B cell (primary cell): ENCODE data around the gene ABI3BP. TPM values are rescaled to one million over a fixed set of nuclear protein-coding genes. Genes with fewer than 3 reads are reported as not detected.

Experiments
- ATAC-seq: fragments of 200-7000 bp; cut with Tn5 transposase; one replicate; pipeline ENCODE4 v1.10.0; 2021; ENCODE audit warnings: low read depth, mild to moderate bottlenecking, moderate number of reproducible peaks, moderate library complexity
- CTCF ChIA-PET: fragments of 350-600 bp; sonication (Branson Sonifier 250); formaldehyde crosslinking; loops from one replicate; lab custom pipeline; 2021; ENCODE audit warnings: antibody characterized with exemption, inconsistent platforms; lab: Charles Lee
- POLR2A ChIA-PET: fragments of 350-600 bp; sonication (Branson Sonifier 250); formaldehyde crosslinking; loops from one replicate; lab custom pipeline; 2021; ENCODE audit warnings: antibody characterized with exemption; lab: Charles Lee
- DNase-seq: peaks from one replicate; pipeline ENCODE4 v3.0.0; 2013
- H2AFZ ChIP-seq: 2 replicates; pipeline ENCODE4 v1.6.1; 2012; ENCODE audit warnings: mild to moderate bottlenecking, low read depth, low read length; ENCODE audit not compliant: insufficient read depth, poor library complexity, severe bottlenecking
- H3K27ac ChIP-seq, 2 donors: 1 replicate in 1 of 2; 2 replicates in 1 of 2; pipeline ENCODE4 v1.5.1; 2012 to 2013; ENCODE audit warnings: low read length in 2 of 2, mild to moderate bottlenecking in 2 of 2, moderate library complexity in 1 of 2
- H3K27me3 ChIP-seq, 4 experiments: fragments of 200-600 bp in 1 of 4; sonication (generic) in 1 of 4; replicated peaks in 1 of 4; 1 replicate in 2 of 4; 2 replicates in 2 of 4; pipeline versions ENCODE4 v1.6.1 to v1.7.0; 2013 to 2016; ENCODE audit warnings: low read length in 3 of 4, mild to moderate bottlenecking in 2 of 4, mixed read lengths in 1 of 4, moderate library complexity in 1 of 4; ENCODE audit not compliant: insufficient read depth in 4 of 4, control insufficient read depth in 3 of 4; ENCODE audit errors: control extremely low read depth in 1 of 4
- H3K36me3 ChIP-seq, 2 experiments: replicated peaks in 1 of 2; 1 replicate in 1 of 2; 2 replicates in 1 of 2; pipeline versions ENCODE4 v1.6.1 to v1.7.1; 2013; ENCODE audit warnings: low read length in 1 of 2; ENCODE audit not compliant: insufficient read depth in 2 of 2, control insufficient read depth in 1 of 2; ENCODE audit errors: control extremely low read depth in 1 of 2, extremely low read depth in 1 of 2
- H3K4me1 ChIP-seq, 2 donors: fragments of 200-600 bp in 1 of 2; sonication (generic) in 1 of 2; 1 replicate in 1 of 2; 2 replicates in 1 of 2; pipeline versions ENCODE4 v1.5.1 to v1.6.1; 2013 to 2017; ENCODE audit warnings: low read length in 2 of 2; ENCODE audit not compliant: control insufficient read depth in 2 of 2, insufficient read depth in 2 of 2
- H3K4me2 ChIP-seq: replicated peaks from 2 replicates; pipeline ENCODE3; 2012; ENCODE audit warnings: mild to moderate bottlenecking, low read depth, low read length; ENCODE audit not compliant: poor library complexity, severe bottlenecking
- H3K4me3 ChIP-seq, 5 experiments: fragments of 200-600 bp in 1 of 5; sonication (generic) in 1 of 5; 1 replicate in 3 of 5; 2 replicates in 2 of 5; pipeline versions ENCODE4 v1.5.1 to v1.7.0; 2011 to 2016; ENCODE audit warnings: low read length in 4 of 5, mild to moderate bottlenecking in 4 of 5, low read depth in 2 of 5, control low read depth in 1 of 5, moderate library complexity in 1 of 5; ENCODE audit not compliant: insufficient read depth in 1 of 5; ENCODE audit errors: control extremely low read depth in 1 of 5, extremely low read depth in 1 of 5
- H3K79me2 ChIP-seq: fragments of 200-600 bp; sonication (generic); one replicate; pipeline ENCODE4 v1.6.0; 2016; ENCODE audit warnings: low read length; ENCODE audit not compliant: control insufficient read depth, insufficient read depth
- H3K9ac ChIP-seq: fragments of 200-600 bp; sonication (generic); 2 replicates; pipeline ENCODE4 v1.6.1; 2017; ENCODE audit warnings: mild to moderate bottlenecking, low read length, moderate library complexity
- H3K9me3 ChIP-seq, 3 donors: one replicate each; pipeline versions ENCODE4 v1.6.1 to v1.7.1; 2013; ENCODE audit warnings: low read length in 2 of 3; ENCODE audit not compliant: control insufficient read depth in 2 of 3, insufficient read depth in 1 of 3; ENCODE audit errors: control extremely low read depth in 1 of 3
- H4K20me1 ChIP-seq: 2 replicates; pipeline ENCODE4 v1.6.0; 2012; ENCODE audit warnings: mild to moderate bottlenecking, low read length; ENCODE audit not compliant: insufficient read depth, control insufficient read depth, poor library complexity, severe bottlenecking
- H3K27ac Mint-ChIP-seq: one replicate; pipeline ENCODE4 v1.8.0; 2021; ENCODE audit warnings: mixed read lengths
- H3K27me3 Mint-ChIP-seq: one replicate; pipeline ENCODE4 v1.8.0; 2021; ENCODE audit warnings: mixed read lengths
- H3K4me1 Mint-ChIP-seq: one replicate; pipeline ENCODE4 v1.8.0; 2021; ENCODE audit warnings: mixed read lengths
- H3K4me3 Mint-ChIP-seq: one replicate; pipeline ENCODE4 v1.8.0; 2021; ENCODE audit warnings: mixed read lengths
- H3K9me3 Mint-ChIP-seq: one replicate; pipeline ENCODE4 v1.8.0; 2022; ENCODE audit warnings: mixed read lengths; ENCODE audit not compliant: insufficient read depth
- CTCF ChIP-seq: fragments of 200-600 bp; IDR thresholded peaks from one replicate; pipeline ENCODE4 v1.8.0; 2022; ENCODE audit warnings: antibody characterized with exemption, mild to moderate bottlenecking
- EZH2 ChIP-seq: IDR thresholded peaks from 2 replicates; pipeline ENCODE4 v1.6.1; 2012; ENCODE audit warnings: borderline replicate concordance, low read depth, mild to moderate bottlenecking, moderate library complexity, low read length; ENCODE audit not compliant: insufficient read depth, poor library complexity, severe bottlenecking
- WGBS: methylation state at CpG from one replicate; pipeline ENCODE4 v1.1.5; 2013; ENCODE audit warnings: missing lambda C conversion rate; ENCODE audit not compliant: insufficient coverage; 5-methylcytosine and 5-hydroxymethylcytosine counted together
- intact Hi-C: fragments of 100-400 bp; cut with micrococcal nuclease; formaldehyde crosslinking; loops from one replicate; pipeline ENCODE4 v1.10.0; 2022
- polyA plus RNA-seq: library from polyadenylated mRNA; depleted of rRNA; stranded (reverse); fragments of >200 nt; gene quantifications from 2 replicates; pipeline ENCODE4 v1.2.3, GENCODE V29; 2012
- total RNA-seq, 2 donors: library from RNA; stranded (reverse); fragments of 120-200 nt in 1 of 2; gene quantifications; 1 replicate in 1 of 2; 2 replicates in 1 of 2; pipeline versions ENCODE4 v1.2.3 to v1.2.4, GENCODE V29; 2013 to 2022

The ABI3BP gene
- total and polyA plus RNA-seq, 2 donors (not counting 1 experiment from before 2014, with no cell fraction given), result not detected

- ATAC-seq (no peak), DNase-seq (no peak)
- no peak overlapping the region for H3K4me2 ChIP-seq
- no peaks in the 10 kb centered on the region for H3K9me3 Mint-ChIP-seq
- peaks cover 0 to 7% (median 0%) of the 10 kb centered on the region in 4 experiments for H3K27me3 ChIP-seq
- intact Hi-C loops, result no loop called here
- H3K4me3 Mint-ChIP-seq, result no peak overlapping the region
- no peaks in the 10 kb centered on the region for H3K4me1 Mint-ChIP-seq
- peaks cover 21% of the 10 kb centered on the region for H3K27me3 Mint-ChIP-seq
- ChIA-PET CTCF (no interaction called here), POLR2A (no interaction called here)
- no peak overlapping the region for H3K27ac ChIP-seq
- H3K27ac Mint-ChIP-seq, result no peak overlapping the region
- H3K36me3 ChIP-seq, result no peaks in the 10 kb centered on the region
- TF ChIP-seq CTCF (no peak), EZH2 (no peak)
- no peaks in the 10 kb centered on the region for H4K20me1 ChIP-seq
- H3K4me1 ChIP-seq, result no peaks in the 10 kb centered on the region
- H2AFZ ChIP-seq, result no peak overlapping the region
- no peaks in the 10 kb centered on the region for H3K79me2 ChIP-seq
- no peak overlapping the region for H3K4me3 ChIP-seq
- no CpG with 5 or more reads among the region's 6 CpGs for WGBS
- no peak overlapping the region for H3K9ac ChIP-seq
- H3K9me3 ChIP-seq, result no peaks in the 10 kb centered on the region
Observed at GRCh38 chr3:100811779-100812507, 181.3 kb downstream of the ABI3BP start.

GRCh38 chr3:100810671-100811070 lies 182.6 kb downstream of the ABI3BP start:
- H3K27me3 Mint-ChIP-seq, result peaks cover 17% of the 10 kb centered on the region
- no peaks in the 10 kb centered on the region for H3K9me3 ChIP-seq
- H3K4me3 Mint-ChIP-seq, result no peak overlapping the region
- H3K4me1 ChIP-seq, result no peaks in the 10 kb centered on the region
- ChIA-PET CTCF (no interaction called here), POLR2A (no interaction called here)
- no peaks in the 10 kb centered on the region for H3K79me2 ChIP-seq
- DNase-seq, result no peak
- no peaks in the 10 kb centered on the region for H3K9me3 Mint-ChIP-seq
- no peaks in the 10 kb centered on the region for H4K20me1 ChIP-seq
- H3K9ac ChIP-seq, result no peak overlapping the region
- no peak for ATAC-seq
- no peak overlapping the region for H3K4me2 ChIP-seq
- intact Hi-C loops, result no loop called here
- H2AFZ ChIP-seq, result no peak overlapping the region
- peaks cover 0 to 7% (median 0%) of the 10 kb centered on the region in 4 experiments for H3K27me3 ChIP-seq
- TF ChIP-seq EZH2 (no peak), CTCF (no peak)
- no peak overlapping the region for H3K4me3 ChIP-seq
- no peaks in the 10 kb centered on the region for H3K4me1 Mint-ChIP-seq
- no peak overlapping the region for H3K27ac Mint-ChIP-seq
- no peak overlapping the region for H3K27ac ChIP-seq
- WGBS, result no CpG with 5 or more reads among the region's 1 CpG
- H3K36me3 ChIP-seq, result no peaks in the 10 kb centered on the region
